ENCODE measurements around the gene CAP1. TPM values are rescaled to one million over a fixed set of nuclear protein-coding genes. Genes with fewer than 3 reads are reported as not detected.

The CAP1 gene
- total and polyA plus RNA-seq, 2 of the 13 experiments (the other 11 are each of a cell fraction or from before 2014, with no cell fraction given): 174 to 195 TPM

DNA sequence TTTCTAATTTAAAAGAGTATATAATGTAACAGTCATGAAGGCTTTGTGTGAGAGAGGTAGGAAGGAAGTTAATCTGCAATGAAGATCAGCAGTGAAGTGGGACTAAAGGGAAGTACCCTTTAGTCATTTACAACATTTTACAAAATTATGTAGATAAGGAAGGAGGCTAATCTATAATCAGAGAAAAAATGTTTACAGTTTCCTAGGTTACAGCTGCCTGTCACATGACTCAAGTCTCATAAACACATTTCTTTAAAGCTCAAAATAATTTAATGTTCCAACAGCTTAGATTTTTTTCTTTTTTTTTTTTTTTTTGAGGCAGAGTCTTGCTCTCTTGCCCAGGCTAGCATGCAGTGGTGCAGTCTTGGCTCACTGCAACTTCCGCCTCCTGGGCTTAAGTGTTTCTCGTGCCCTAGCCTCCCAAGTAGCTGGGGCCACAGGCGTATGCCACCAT, 26.2 kb upstream of the CAP1 start:
- Histone ChIP-seq H3K9me3 (ENCODE audit: low read length) (no peaks in the 10 kb centered on the region), H3K79me2 (ENCODE audit: insufficient read depth, low read length) (no peaks in the 10 kb centered on the region), H4K20me1 (ENCODE audit: insufficient read depth, low read length) (no peaks in the 10 kb centered on the region), H3K4me2 (ENCODE audit: low read depth, low read length) (no peak overlapping the region), H3K9ac (ENCODE audit: insufficient read depth, low read depth, low read length) (no peak overlapping the region), H3K4me3 (replicated peaks in 1 of 3; ENCODE audit: insufficient read depth in 1 of 3, low read depth in 2 of 3, low read length in 3 of 3) (no peak overlapping the region), H3K27ac (ENCODE audit: extremely low read length, insufficient read depth, low read length) (no peak overlapping the region), H2AFZ (ENCODE audit: low read length) (no peak overlapping the region), H3K36me3 (replicated peaks in 1 of 2; ENCODE audit: control insufficient read depth in 1 of 2, insufficient read depth in 2 of 2, low read length in 2 of 2) (no peaks in the 10 kb centered on the region), H3K4me1 (ENCODE audit: insufficient read depth, low read length) (no peaks in the 10 kb centered on the region), H3K27me3 (ENCODE audit: control insufficient read depth in 1 of 2, insufficient read depth in 2 of 2, low read length in 2 of 2) (no peaks in the 10 kb centered on the region)
- in situ Hi-C loops (cut with HindIII; ENCODE audit: extremely low pct_ligation_motif_present, low pct_unique_long_range_greater_than_20kb): no loop called here
- 74% methylated on average over 3 of the region's 3 CpGs for WGBS (ENCODE audit: low lambda C conversion rate)
- intact Hi-C loops (cut with micrococcal nuclease; ENCODE audit: unreplicated experiment): no loop called here
- ATAC-seq (no peak), FAIRE-seq (no peak), DNase-seq (ENCODE audit: low spot score) (no peak)
- ChIA-PET CTCF (ENCODE audit: low intra/inter-chr PET ratio, low total read pairs) (no interaction called here), POLR2A (interaction anchor here (0.6 kb wide), 1 partner anchor 30 kb away, joined by 3 read pairs; no protein-coding TSS in a partner anchor)
- no peak for TF ChIP-seq ZMYM3 (CRISPR knock-in tag; IDR thresholded peaks at IDR 0.05)
- BruUV-seq (replicated peaks): no TSS peak

DNA sequence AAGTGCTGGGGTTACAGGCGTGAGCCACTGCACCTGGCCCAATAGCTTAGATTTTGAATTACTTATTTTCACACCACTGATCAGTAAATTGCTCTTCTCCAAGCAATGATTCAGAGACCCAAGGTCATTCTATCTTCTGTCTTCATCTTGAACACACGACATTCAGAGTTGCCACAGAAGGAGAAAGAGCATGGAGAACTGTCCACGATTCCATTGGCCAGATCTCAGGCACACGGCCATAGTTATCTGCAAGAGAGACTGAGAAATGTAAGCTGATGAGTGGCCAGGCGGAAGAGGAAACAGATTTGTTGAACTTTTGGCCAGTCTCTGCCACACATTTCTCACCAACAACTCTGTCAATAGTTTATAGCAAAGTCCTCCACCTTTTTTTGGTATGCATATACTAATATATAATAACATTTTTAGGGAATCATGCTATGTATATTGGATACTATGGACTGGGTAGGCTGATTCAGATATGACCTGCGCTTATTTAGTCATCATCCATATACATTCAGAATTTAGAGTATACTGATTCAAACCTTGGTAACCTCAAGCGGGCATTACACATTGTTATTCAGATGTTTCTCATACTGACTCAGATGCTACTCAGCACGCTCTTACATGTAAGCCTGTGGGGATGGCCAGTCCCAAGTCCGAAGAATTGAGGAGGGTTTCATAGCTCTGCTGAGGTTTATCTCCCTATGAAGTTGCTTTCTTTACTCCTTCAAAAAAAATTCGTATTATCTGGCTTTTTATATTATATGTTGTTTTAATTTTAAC, 25.5 kb upstream of the CAP1 start:
- no peak for ATAC-seq
- intact Hi-C loops (cut with micrococcal nuclease; ENCODE audit: unreplicated experiment) (no loop called here), in situ Hi-C loops (cut with HindIII; ENCODE audit: extremely low pct_ligation_motif_present, low pct_unique_long_range_greater_than_20kb) (no loop called here)
- Histone ChIP-seq H4K20me1 (ENCODE audit: insufficient read depth, low read length) (no peaks in the 10 kb centered on the region), H3K9me3 (ENCODE audit: low read length) (no peaks in the 10 kb centered on the region), H3K4me2 (ENCODE audit: low read depth, low read length) (no peak overlapping the region), H3K36me3 (replicated peaks in 1 of 2; ENCODE audit: control insufficient read depth in 1 of 2, insufficient read depth in 2 of 2, low read length in 2 of 2) (no peaks in the 10 kb centered on the region), H3K4me1 (ENCODE audit: insufficient read depth, low read length) (no peaks in the 10 kb centered on the region), H3K27me3 (ENCODE audit: control insufficient read depth in 1 of 2, insufficient read depth in 2 of 2, low read length in 2 of 2) (no peaks in the 10 kb centered on the region), H2AFZ (ENCODE audit: low read length) (no peak overlapping the region), H3K27ac (ENCODE audit: extremely low read length, insufficient read depth, low read length) (no peak overlapping the region), H3K9ac (ENCODE audit: insufficient read depth, low read depth, low read length) (no peak overlapping the region), H3K4me3 (replicated peaks in 1 of 3; ENCODE audit: insufficient read depth in 1 of 3, low read depth in 2 of 3, low read length in 3 of 3) (no peak overlapping the region), H3K79me2 (ENCODE audit: insufficient read depth, low read length) (no peaks in the 10 kb centered on the region)
- no peak for TF ChIP-seq FOXA3 (CRISPR knock-in tag; IDR thresholded peaks at IDR 0.05)
- no peak for FAIRE-seq
- ChIA-PET CTCF (ENCODE audit: low intra/inter-chr PET ratio, low total read pairs) (no interaction called here), POLR2A (interaction anchor here (0.6 kb wide), 1 partner anchor 31 kb away, joined by 3 read pairs; no protein-coding TSS in a partner anchor)
- DNase-seq (ENCODE audit: low spot score): no peak
- BruUV-seq (replicated peaks): no TSS peak
- 7% methylated on average over 10 of the region's 10 CpGs for WGBS (ENCODE audit: low lambda C conversion rate)
